Stomach (tissue), 9 donors: Measurements from ENCODE around the gene DCXR. TPM values are rescaled to one million over a fixed set of nuclear protein-coding genes. Genes with fewer than 3 reads are reported as not detected.

Source experiments
- DNase-seq, 2 donors: peaks; one replicate each; pipeline versions ENCODE4 v3.0.0 to v3.0.0-alpha.2; 2013 to 2019
- H3K27ac ChIP-seq, 5 donors: fragments of 200-600 bp in 4 of 5; sonication (generic) in 4 of 5; one replicate each; pipeline ENCODE4 v1.5.1; 2013 to 2019; ENCODE audit warnings: mild to moderate bottlenecking in 1 of 5, moderate library complexity in 1 of 5
- H3K27me3 ChIP-seq, 3 donors: fragments of 200-600 bp; sonication (generic); one replicate each; pipeline ENCODE4 v1.5.1; 2017 to 2019; ENCODE audit warnings: mixed run types in 1 of 3
- H3K36me3 ChIP-seq, 4 donors: fragments of 200-600 bp; sonication (generic); 1 replicate in 3 of 4; 2 replicates in 1 of 4; pipeline ENCODE4 v1.5.1; 2016 to 2019
- H3K4me1 ChIP-seq, 4 donors: fragments of 200-600 bp; sonication (generic); one replicate each; pipeline ENCODE4 v1.5.1; 2016 to 2019
- H3K4me3 ChIP-seq, 4 donors: fragments of 200-600 bp; sonication (generic) in 3 of 4; one replicate each; pipeline ENCODE4 v1.5.1; 2016 to 2019; ENCODE audit warnings: mild to moderate bottlenecking in 1 of 4
- H3K9me3 ChIP-seq, 4 donors: fragments of 200-600 bp; sonication (generic); one replicate each; pipeline ENCODE4 v1.5.1; 2016 to 2019
- EP300 ChIP-seq: sonication (generic); formaldehyde crosslinking; IDR thresholded peaks from one replicate; pipeline ENCODE4 v1.6.1; 2017; ENCODE audit warnings: antibody characterized with exemption
- POLR2A ChIP-seq, 4 donors: fragments of 450-650 bp; IDR thresholded peaks; one replicate each; pipeline ENCODE4 v1.6.1; 2016; ENCODE audit warnings: antibody characterized with exemption in 4 of 4, control low read depth in 2 of 4, mild to moderate bottlenecking in 1 of 4, moderate library complexity in 1 of 4
- POLR2AphosphoS5 ChIP-seq, 3 donors: sonication (generic); formaldehyde crosslinking; IDR thresholded peaks; one replicate each; pipeline ENCODE4 v1.6.1; 2016; ENCODE audit warnings: antibody characterized with exemption in 3 of 3
- WGBS, 5 donors: extraction: QIAGEN DNeasy Blood & Tissue Kit in 3 of 5; methylation state at CpG; one replicate each; pipeline versions ENCODE4 v1.1.5 to v1.1.7; 2013 to 2018; 5-methylcytosine and 5-hydroxymethylcytosine counted together
- intact Hi-C: fragments of 100-400 bp; cut with DNase I; formaldehyde crosslinking; loops from one replicate; pipeline ENCODE4 v1.15.1; 2023; ENCODE audit warnings: low total_unique reads
- polyA plus RNA-seq, 3 donors: library from polyadenylated mRNA; stranded (reverse); fragments of 200-250 nt; gene quantifications; one replicate each; pipeline ENCODE4 v1.2.3, GENCODE V29; 2013
- total RNA-seq, 5 donors: library from RNA; depleted of rRNA; stranded (reverse); fragments of >200 nt; gene quantifications; one replicate each; pipeline versions ENCODE4 v1.1.0 to v1.2.3, GENCODE V29; 2014 to 2016
- TF ChIP-seq, protein P1 (sequence below), 7 experiments: fragments of 450-650 bp in 4 of 7; fragments of 200-600 bp in 3 of 7; sonication (generic) in 3 of 7; IDR thresholded peaks; one replicate each; pipeline ENCODE4 v1.5.1; 2016 to 2019; ENCODE audit warnings: antibody characterized with exemption in 7 of 7, control low read depth in 2 of 7, mild to moderate bottlenecking in 1 of 7
- donor health status: healthy with polysubstance abuse.
- donor health status: Bipolar disorder and iron deficiency.
- donor health status: healthy.

The DCXR gene
- total and polyA plus RNA-seq, 8 donors, result 11.1 to 461 (median 231) TPM

DNA sequence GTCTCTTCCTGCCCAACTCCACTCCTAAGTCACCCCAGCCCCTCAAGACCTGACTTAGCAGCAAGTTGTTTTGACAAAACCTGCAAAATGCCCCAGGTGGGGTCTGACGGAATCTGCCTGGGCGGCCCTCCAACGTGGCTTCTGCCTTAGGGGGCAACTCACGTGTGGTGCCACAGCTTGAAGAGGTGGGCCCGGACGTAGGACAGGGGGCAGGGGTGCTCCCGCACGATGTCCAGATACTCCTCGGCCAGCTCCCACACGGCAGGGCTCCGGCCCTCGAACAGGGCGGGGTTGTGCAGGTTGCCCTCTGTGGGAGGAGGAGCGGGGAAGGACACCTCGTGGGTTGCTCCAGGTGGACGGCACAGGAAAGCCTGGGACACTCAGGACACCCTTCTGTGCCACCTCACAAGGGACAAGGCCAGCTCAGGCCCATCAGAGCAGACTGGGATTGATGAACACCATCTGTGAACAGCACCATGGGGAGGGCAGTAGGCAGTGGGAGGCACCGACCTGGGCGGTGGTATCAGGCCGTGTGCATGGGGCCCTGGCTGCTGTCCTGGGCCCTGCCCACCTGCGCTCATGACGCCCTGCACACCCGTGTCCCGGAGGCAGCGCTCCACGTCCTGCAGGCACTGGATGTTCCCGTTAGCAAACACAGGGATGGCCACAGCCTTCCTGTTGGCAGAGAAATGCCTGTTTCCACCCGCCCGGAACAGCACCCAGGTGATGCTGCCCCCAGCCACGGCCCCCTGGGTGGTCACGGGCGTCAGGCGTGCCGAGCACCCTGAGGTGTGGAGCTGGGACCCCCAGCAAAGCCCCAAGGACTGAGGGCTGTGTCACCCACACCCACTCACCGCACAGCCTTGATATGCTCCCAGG, 23.8 kb upstream of the DCXR start:
- TF ChIP-seq EP300, result no peak
- 82 to 90% (median 85%) methylated on average over 10 to 34 of the region's 34 CpGs for WGBS, 5 donors
- Histone ChIP-seq H3K9me3 (no peaks in the 10 kb centered on the region), H3K36me3 (peaks cover 62 to 81% (median 79%) of the 10 kb centered on the region in 4 donors), H3K4me3 (no peak overlapping the region), H3K4me1 (peaks cover 21 to 31% (median 30%) of the 10 kb centered on the region in 4 donors), H3K27me3 (no peaks in the 10 kb centered on the region), H3K27ac (no peak overlapping the region)
- no peak for DNase-seq
- intact Hi-C loops, result no loop called here

- Histone ChIP-seq H3K4me1 (peaks cover 15 to 25% (median 24%) of the 10 kb centered on the region in 4 donors), H3K27me3 (no peaks in the 10 kb centered on the region), H3K27ac (no peak overlapping the region), H3K4me3 (no peak overlapping the region), H3K36me3 (peaks cover 69 to 88% (median 86%) of the 10 kb centered on the region in 4 donors), H3K9me3 (no peaks in the 10 kb centered on the region)
- DNase-seq, result no peak
- 79 to 88% (median 84%) methylated on average over 7 to 14 of the region's 14 CpGs for WGBS, 5 donors
- intact Hi-C loops, result no loop called here
- TF ChIP-seq, protein P1, sequence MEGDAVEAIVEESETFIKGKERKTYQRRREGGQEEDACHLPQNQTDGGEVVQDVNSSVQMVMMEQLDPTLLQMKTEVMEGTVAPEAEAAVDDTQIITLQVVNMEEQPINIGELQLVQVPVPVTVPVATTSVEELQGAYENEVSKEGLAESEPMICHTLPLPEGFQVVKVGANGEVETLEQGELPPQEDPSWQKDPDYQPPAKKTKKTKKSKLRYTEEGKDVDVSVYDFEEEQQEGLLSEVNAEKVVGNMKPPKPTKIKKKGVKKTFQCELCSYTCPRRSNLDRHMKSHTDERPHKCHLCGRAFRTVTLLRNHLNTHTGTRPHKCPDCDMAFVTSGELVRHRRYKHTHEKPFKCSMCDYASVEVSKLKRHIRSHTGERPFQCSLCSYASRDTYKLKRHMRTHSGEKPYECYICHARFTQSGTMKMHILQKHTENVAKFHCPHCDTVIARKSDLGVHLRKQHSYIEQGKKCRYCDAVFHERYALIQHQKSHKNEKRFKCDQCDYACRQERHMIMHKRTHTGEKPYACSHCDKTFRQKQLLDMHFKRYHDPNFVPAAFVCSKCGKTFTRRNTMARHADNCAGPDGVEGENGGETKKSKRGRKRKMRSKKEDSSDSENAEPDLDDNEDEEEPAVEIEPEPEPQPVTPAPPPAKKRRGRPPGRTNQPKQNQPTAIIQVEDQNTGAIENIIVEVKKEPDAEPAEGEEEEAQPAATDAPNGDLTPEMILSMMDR (IDR thresholded peaks at IDR 0.05), result no peak
- TF ChIP-seq POLR2AphosphoS5 (IDR thresholded peaks at IDR 0.05) (no peak), POLR2A (IDR thresholded peaks at IDR 0.05) (no peak), EP300 (no peak)
These were observed 23.1 kb upstream of the DCXR start for GRCh38 chr17:82060614-82061013.

DNA sequence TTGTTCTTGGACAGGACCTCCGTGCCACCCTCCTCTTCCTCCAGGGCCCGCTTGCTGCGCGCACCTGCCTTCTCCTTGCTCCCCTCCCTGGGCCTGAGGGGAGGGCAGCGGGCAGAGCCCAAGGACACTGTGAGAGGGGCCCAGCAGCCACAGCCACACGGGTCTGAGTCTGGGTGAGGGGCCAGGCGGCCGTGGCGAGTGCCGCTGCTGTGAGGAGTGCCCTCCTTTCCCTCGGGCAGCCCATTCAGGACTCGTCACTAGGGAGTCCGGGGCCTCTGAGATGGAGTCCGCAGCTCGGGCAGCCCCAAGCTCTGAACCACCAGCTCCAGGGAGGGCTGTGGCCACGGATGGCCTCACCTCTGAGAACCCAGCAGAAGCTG, 22.5 kb upstream of the DCXR start:
- Histone ChIP-seq H3K4me1 (peaks cover 14 to 26% (median 21%) of the 10 kb centered on the region in 4 donors), H3K9me3 (no peaks in the 10 kb centered on the region), H3K27ac (no peak overlapping the region), H3K27me3 (no peaks in the 10 kb centered on the region), H3K4me3 (no peak overlapping the region), H3K36me3 (peaks cover 75 to 94% (median 92%) of the 10 kb centered on the region in 4 donors)
- 80 to 88% (median 85%) methylated on average over 6 to 16 of the region's 16 CpGs for WGBS, 5 donors
- intact Hi-C loops, result no loop called here
- TF ChIP-seq POLR2A (IDR thresholded peaks at IDR 0.05) (no peak), POLR2AphosphoS5 (IDR thresholded peaks at IDR 0.05) (no peak), EP300 (no peak)
- TF ChIP-seq, protein P1 (IDR thresholded peaks at IDR 0.05), result no peak
- DNase-seq, result no peak

DNA sequence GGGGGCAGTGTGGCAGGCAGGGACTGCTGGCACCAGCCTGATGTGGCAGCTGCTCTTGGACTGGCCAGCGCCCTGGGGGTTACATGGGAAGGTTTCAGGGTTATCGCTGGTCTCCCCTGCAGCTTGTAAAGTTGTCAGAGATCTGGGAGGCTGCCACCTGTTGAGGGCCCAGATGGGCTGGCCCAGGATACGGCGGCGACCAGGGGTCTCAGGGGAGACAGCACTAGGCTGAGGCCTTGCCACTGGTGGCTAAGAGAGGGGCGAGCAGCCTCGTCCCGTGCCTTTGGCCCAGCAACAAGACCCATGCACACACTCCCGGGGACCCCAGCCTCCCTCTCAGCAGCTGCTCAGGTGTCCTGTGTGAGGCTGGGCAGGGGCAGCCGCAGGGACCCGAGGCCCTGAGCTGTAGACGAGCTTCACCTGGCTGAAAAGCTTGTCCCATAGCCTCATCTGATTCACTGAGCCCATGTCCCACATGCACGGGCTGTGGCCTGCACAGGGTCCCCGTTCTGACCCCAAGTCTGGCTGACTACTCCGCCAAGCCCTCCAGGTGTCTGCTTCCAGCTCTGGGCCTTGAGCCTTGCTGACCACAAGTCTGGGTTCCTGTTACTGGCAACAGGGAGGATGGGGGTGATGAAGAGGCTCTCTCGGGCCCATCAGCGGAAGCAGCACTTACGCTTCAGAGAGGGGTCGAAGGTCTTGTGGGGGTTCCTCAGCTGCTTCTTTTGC, 21.9 kb upstream of the DCXR start:
- Histone ChIP-seq H3K36me3 (peaks cover 81 to 100% (median 98%) of the 10 kb centered on the region in 4 donors), H3K27ac (no peak overlapping the region), H3K4me3 (no peak overlapping the region), H3K27me3 (no peaks in the 10 kb centered on the region), H3K9me3 (no peaks in the 10 kb centered on the region), H3K4me1 (peaks cover 8 to 26% (median 16%) of the 10 kb centered on the region in 4 donors)
- TF ChIP-seq POLR2AphosphoS5 (IDR thresholded peaks at IDR 0.05), result no peak
- TF ChIP-seq EP300, result no peak
- TF ChIP-seq, protein P1 (IDR thresholded peaks at IDR 0.05), result no peak
- TF ChIP-seq POLR2A (IDR thresholded peaks at IDR 0.05), result no peak
- 70 to 90% (median 80%) methylated on average over 8 to 19 of the region's 19 CpGs for WGBS, 5 donors
- intact Hi-C loops, result no loop called here
- DNase-seq, result no peak
